ENCODE results near the gene RFC3.

Gene RFC3

GRCh38 chr13:33873251-33873908, 55.4 kb downstream of the RFC3 start:
- FAIRE-seq (no peak), DNase-seq (ENCODE audit: insufficient read length, low spot score) (no peak)
- TF ChIP-seq POU2F2 (IDR thresholded peaks at IDR 0.05; ENCODE audit: low read depth, low read length) (no peak), TAF1 (IDR thresholded peaks at IDR 0.05; ENCODE audit: low read depth, low read length) (no peak), POLR2AphosphoS5 (IDR thresholded peaks at IDR 0.05; ENCODE audit: low read depth, low read length) (no peak)

- FAIRE-seq: no peak
- no peak for DNase-seq (ENCODE audit: insufficient read length, low spot score)
- TF ChIP-seq POU2F2 (IDR thresholded peaks at IDR 0.05; ENCODE audit: low read depth, low read length) (no peak), SPI1 (IDR thresholded peaks at IDR 0.05; ENCODE audit: low read depth, low read length) (no peak), POLR2A (IDR thresholded peaks at IDR 0.05; ENCODE audit: low read depth, low read length) (no peak), POLR2AphosphoS5 (IDR thresholded peaks at IDR 0.05; ENCODE audit: low read depth, low read length) (no peak), PAX5 (IDR thresholded peaks at IDR 0.05; ENCODE audit: insufficient read depth, low read length, severe bottlenecking) (no peak), TAF1 (IDR thresholded peaks at IDR 0.05; ENCODE audit: low read depth, low read length) (no peak)
These were observed 56.9 kb downstream of the RFC3 start for GRCh38 chr13:33874871-33875270.

- FAIRE-seq (no peak), DNase-seq (ENCODE audit: insufficient read length, low spot score) (no peak)
- TF ChIP-seq TAF1 (IDR thresholded peaks at IDR 0.05; ENCODE audit: low read depth, low read length): no peak
- TF ChIP-seq POLR2AphosphoS5 (IDR thresholded peaks at IDR 0.05; ENCODE audit: low read depth, low read length): no peak
- TF ChIP-seq PAX5 (IDR thresholded peaks at IDR 0.05; ENCODE audit: insufficient read depth, low read length, severe bottlenecking): no peak
- no peak for TF ChIP-seq POLR2A (IDR thresholded peaks at IDR 0.05; ENCODE audit: low read depth, low read length)
- TF ChIP-seq POU2F2 (IDR thresholded peaks at IDR 0.05; ENCODE audit: low read depth, low read length): no peak
- no peak for TF ChIP-seq SPI1 (IDR thresholded peaks at IDR 0.05; ENCODE audit: low read depth, low read length)
These were observed 57.9 kb downstream of the RFC3 start for GRCh38 chr13:33875618-33876401.

- DNase-seq (ENCODE audit: insufficient read length, low spot score): no peak
- no peak for FAIRE-seq
- TF ChIP-seq SPI1 (IDR thresholded peaks at IDR 0.05; ENCODE audit: low read depth, low read length): no peak
- no peak for TF ChIP-seq POLR2A (IDR thresholded peaks at IDR 0.05; ENCODE audit: low read depth, low read length)
- no peak for TF ChIP-seq POLR2AphosphoS5 (IDR thresholded peaks at IDR 0.05; ENCODE audit: low read depth, low read length)
- TF ChIP-seq TAF1 (IDR thresholded peaks at IDR 0.05; ENCODE audit: low read depth, low read length): no peak
- TF ChIP-seq PAX5 (IDR thresholded peaks at IDR 0.05; ENCODE audit: insufficient read depth, low read length, severe bottlenecking): no peak
- no peak for TF ChIP-seq POU2F2 (IDR thresholded peaks at IDR 0.05; ENCODE audit: low read depth, low read length)
These were observed 58.9 kb downstream of the RFC3 start for GRCh38 chr13:33876716-33877394.

- no peak for FAIRE-seq
- no peak for TF ChIP-seq TAF1 (IDR thresholded peaks at IDR 0.05; ENCODE audit: low read depth, low read length)
- no peak for TF ChIP-seq SPI1 (IDR thresholded peaks at IDR 0.05; ENCODE audit: low read depth, low read length)
- TF ChIP-seq POLR2A (IDR thresholded peaks at IDR 0.05; ENCODE audit: low read depth, low read length): no peak
- no peak for TF ChIP-seq PAX5 (IDR thresholded peaks at IDR 0.05; ENCODE audit: insufficient read depth, low read length, severe bottlenecking)
- no peak for TF ChIP-seq POLR2AphosphoS5 (IDR thresholded peaks at IDR 0.05; ENCODE audit: low read depth, low read length)
- TF ChIP-seq POU2F2 (IDR thresholded peaks at IDR 0.05; ENCODE audit: low read depth, low read length): no peak
These were observed 61.2 kb downstream of the RFC3 start for GRCh38 chr13:33879118-33879517.

GRCh38 chr13:33882804-33883203, 64.9 kb downstream of the RFC3 start:
- DNase-seq (ENCODE audit: insufficient read length, low spot score) (no peak), FAIRE-seq (no peak)
- TF ChIP-seq POLR2AphosphoS5 (IDR thresholded peaks at IDR 0.05; ENCODE audit: low read depth, low read length) (no peak), TAF1 (IDR thresholded peaks at IDR 0.05; ENCODE audit: low read depth, low read length) (no peak), SPI1 (IDR thresholded peaks at IDR 0.05; ENCODE audit: low read depth, low read length) (no peak), PAX5 (IDR thresholded peaks at IDR 0.05; ENCODE audit: insufficient read depth, low read length, severe bottlenecking) (no peak), POLR2A (IDR thresholded peaks at IDR 0.05; ENCODE audit: low read depth, low read length) (no peak), POU2F2 (IDR thresholded peaks at IDR 0.05; ENCODE audit: low read depth, low read length) (no peak)

More at GRCh38 chr13:33879118-33879517, 61.2 kb downstream of the RFC3 start:
- DNase-seq (ENCODE audit: insufficient read length, low spot score): no peak

GRCh38 chr13:33884531-33885220, 66.7 kb downstream of the RFC3 start:
- FAIRE-seq (no peak), DNase-seq (ENCODE audit: insufficient read length, low spot score) (no peak)
- TF ChIP-seq TAF1 (IDR thresholded peaks at IDR 0.05; ENCODE audit: low read depth, low read length) (no peak), POU2F2 (IDR thresholded peaks at IDR 0.05; ENCODE audit: low read depth, low read length) (no peak), PAX5 (IDR thresholded peaks at IDR 0.05; ENCODE audit: insufficient read depth, low read length, severe bottlenecking) (no peak), POLR2AphosphoS5 (IDR thresholded peaks at IDR 0.05; ENCODE audit: low read depth, low read length) (no peak), SPI1 (IDR thresholded peaks at IDR 0.05; ENCODE audit: low read depth, low read length) (no peak), POLR2A (IDR thresholded peaks at IDR 0.05; ENCODE audit: low read depth, low read length) (no peak)
